Measurements from ENCODE around the gene NSD2.
"Not testable (repeated sequence)": the region's sequence is repeated elsewhere in the genome, so short reads cannot be mapped to it uniquely, and the experiment has no call there.

Gene NSD2

DNA sequence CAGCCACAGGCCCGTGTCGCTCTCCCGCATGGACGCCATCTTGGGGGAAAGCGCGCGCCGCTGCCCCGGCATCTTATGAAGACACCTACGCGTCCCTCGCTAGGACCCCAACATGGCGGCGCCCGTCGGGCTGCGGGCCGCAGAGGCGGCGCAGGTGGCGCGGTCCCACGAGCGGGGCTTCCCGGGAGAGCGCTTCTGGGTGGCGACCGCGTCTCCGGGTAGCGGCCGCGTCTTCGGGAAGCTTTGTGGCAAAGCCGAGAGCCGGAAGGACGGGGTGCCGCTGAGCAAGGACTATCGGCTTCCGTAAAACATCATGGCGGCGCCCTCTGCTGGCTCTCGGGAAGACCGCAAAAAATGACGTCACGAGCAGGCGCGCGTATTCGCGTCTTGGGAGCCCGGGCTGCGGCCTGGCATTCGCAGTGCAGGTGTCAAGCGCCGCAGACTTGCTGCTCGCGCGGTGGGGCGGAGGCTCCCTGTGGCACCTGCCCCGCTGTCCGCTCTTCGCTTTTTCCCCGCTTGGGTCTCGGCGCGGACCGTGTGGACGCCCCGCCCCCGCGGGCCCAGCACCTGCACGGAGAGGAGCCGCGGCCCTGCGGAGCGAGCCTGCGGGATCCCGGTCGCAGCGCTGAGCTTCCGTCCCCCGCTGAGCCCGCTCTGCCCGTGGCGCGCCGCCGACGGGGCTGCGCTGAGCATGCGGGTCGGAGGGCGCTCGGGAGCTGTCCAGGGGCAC, 137.9 kb downstream of the NSD2 start, which contains the start of gene NELFA:
TSS of gene NELFA (minus strand) at position 54 of the 730 bp plus-strand sequence. CDS start at position 39, 15 bp downstream.
- peak; percentile 100 for DNase-seq

GRCh38 chr4:2009651-2010233, 138.5 kb downstream of the NSD2 start:
- no peak for DNase-seq

DNA sequence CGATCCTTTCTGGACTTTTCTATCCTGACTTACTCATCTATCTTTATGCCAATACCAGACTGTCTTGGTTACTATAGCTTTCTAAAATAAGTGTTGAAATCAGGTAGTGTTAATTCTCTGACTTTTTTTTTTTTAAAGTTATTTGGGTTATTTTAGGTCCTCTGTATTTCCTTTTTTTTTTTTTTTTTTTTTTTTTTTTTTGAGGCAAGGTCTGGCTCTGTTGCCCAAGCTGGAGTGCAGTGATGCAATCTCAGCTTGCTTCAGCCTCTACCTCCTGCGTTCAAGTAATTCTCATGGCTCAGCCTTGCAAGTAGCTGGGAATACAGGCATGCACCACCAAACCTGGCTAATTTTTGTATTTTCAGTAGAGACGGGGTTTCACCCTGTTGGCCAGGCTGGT, 140.4 kb downstream of the NSD2 start:
- DNase-seq, result no peak

DNA sequence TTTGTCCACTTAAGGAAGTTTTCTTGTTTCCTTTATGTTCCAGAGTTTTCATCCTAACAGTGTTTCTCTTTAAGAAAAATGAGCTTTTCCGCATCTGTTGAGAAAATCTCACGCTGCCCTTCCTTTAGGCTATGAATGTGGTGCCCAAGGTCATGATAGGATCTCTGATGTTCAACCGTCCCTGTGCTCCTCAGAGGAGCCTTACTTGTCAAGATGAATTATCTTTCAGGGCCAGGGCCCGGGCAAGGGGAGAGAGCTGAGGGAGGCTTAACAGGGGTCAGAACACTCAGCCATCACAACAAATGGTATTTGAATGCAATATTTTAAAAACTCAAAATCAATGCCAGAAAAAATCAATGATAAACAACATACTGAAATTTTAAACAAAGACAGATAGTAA, 143.8 kb downstream of the NSD2 start:
- peak; percentile 45 for DNase-seq

DNA sequence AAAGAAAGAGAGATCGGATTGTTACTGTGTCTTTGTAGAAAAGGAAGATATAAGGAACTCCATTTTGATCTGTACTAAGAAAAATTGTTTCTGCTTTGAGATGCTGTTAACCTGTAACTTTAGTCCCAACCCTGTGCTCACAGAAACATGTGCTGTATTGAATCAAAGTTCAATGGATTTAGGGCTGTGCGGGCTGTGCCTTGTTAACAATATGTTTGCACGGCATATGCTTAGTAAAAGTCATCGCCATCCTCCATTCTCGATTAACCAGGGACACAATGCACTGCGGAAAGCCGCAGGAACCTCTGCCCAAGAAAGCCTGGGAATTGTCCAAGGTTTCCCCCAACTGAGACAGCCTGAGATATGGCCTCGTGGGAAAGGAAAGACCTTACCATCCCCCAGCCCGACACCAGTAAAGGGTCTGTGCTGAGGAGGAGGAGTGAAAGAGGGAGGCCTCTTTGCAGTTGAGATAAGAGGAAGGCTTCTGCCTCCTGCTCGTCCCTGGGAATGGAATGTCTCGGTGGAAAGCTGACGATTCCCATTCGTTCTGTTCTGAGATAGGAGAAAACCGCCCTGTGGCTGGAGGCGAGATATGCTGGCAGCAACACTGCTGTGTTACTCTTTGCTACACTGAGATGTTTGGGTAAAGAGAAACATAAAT, 150.3 kb downstream of the NSD2 start:
- DNase-seq, result not testable (repeated sequence)

DNA sequence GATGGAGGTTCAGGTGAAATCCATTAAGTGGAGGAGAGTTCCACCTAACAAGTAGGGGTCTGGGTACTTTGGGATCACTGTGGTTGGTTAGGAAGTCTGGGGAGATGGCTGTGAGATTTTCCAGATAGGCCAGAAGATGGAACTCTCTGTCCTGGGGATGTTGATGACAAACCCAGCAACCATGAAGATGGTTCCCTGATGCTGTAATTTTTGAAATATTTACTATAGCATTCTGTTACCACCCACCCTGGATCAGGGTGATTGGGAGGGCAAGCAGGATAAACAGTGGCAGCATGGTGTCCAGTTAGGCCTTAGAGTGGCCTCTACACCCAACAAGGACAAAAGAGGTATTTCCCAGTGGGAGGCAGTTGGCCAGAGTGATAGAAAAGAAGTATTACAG, 153.5 kb downstream of the NSD2 start:
- DNase-seq, result no peak

GRCh38 chr4:2025817-2026216, 154.6 kb downstream of the NSD2 start:
- DNase-seq, result no peak

- not testable (repeated sequence) for DNase-seq
Observed at GRCh38 chr4:2027120-2027519, 155.9 kb downstream of the NSD2 start.

- not testable (repeated sequence) for DNase-seq
Observed at GRCh38 chr4:2031161-2031560, 160.0 kb downstream of the NSD2 start.
